ENCODE data around the gene FAM237A.

The FAM237A gene

DNA sequence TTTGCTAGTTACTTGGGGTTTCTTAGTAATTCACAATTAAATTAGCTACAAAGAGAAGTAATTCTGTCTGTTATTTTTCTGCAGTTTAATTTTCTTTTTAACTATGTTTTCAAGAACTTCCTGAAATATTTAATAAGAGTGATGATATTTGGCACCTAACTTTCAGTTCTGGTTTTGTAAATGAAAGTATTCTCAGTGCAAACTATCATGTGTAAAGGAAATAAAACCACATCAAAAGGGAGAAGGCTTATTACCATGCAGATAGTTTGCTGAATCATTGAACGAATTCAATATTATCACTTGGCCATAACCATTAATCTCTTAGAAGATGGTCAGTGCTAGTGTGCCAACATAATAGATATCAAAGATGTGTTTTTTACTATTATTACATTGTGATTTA lies 46.7 kb downstream of the FAM237A start:
- DNase-seq (ENCODE audit: low read depth in 3 of 3) = no peak

- no peak for DNase-seq (ENCODE audit: low read depth in 3 of 3)
These were observed 50.7 kb downstream of the FAM237A start for GRCh38 chr2:206692971-206693370.

GRCh38 chr2:206693399-206694137 lies 51.3 kb downstream of the FAM237A start:
- peak in 1 of 3 experiments; percentile 26 for DNase-seq (ENCODE audit: low read depth in 3 of 3)

DNA sequence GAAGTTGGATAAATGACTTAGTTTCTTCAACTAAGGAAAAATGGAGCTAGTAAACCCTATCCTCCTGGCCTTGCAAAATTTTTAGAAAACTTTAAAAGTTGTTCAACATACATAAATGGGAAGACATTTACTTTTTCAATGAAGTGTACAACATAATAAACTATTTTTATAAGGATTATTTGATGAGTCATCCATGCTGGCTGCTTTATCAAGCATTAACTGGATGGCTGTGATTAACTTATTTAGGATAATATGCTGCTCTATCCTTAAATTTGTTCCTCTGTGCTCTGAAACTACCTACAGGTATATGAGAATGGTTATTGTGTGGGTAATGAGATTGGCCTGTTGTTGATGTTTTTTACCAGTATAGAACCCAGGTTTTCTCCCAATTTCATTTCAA lies 54.6 kb downstream of the FAM237A start:
- no peak for DNase-seq (ENCODE audit: low read depth in 3 of 3)

DNA sequence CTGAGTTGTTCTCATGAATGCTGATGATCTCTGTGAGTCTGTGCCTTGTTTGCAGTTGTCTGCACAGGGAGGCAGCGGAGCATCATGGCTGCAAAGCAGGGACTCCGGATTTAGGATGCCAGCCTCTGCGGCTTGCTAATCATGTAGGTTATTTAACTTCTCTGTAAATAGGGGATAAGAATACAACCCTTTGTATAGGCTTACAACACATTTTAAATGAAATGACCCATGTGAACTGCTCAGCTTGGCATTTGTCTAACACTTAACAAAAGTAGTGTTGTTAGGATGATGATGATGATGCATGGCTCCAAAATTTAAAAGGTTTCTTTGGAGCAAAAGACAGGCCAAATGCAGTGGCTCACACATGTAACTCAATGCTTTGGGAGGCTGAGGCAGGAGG lies 56.5 kb downstream of the FAM237A start:
- no peak for DNase-seq (ENCODE audit: low read depth in 3 of 3)

All from stimulated activated CD4-positive, alpha-beta T cell treated with anti-CD3 and anti-CD28 coated beads, TNF-alpha, amount 100 ng/mL, for 24 hours (primary cell).